NCI-H2081 (cell line): ENCODE results near the gene ALDOA.

ENCODE experiments used
- DNase-seq, 2 experiments: peaks; one replicate each; lab custom pipeline; 2025; lab: John Stamatoyannopoulos, UW

The ALDOA gene

DNA sequence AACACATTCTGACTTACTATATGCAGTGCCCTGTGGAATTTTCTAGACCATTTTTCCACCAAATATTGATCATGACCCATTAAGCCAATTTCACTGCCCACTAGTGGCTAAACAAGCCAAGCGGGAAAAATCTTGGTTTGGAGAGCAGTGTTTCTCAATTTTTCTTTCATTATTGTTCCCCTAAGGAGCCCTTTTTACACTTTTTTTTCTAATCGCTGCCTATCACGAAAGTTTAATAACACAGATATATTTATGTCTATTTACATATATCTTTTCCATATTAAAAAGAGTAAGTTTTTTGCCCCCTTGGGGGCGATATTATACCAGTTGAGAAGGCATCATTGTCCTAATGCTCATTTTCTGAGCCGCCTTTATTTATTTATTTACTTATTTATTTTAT, 23.7 kb upstream of the ALDOA start:
- DNase-seq = peak in 1 of 2 experiments; percentile 14

GRCh38 chr16:30046178-30046577, 19.4 kb upstream of the ALDOA start:
- no peak for DNase-seq

GRCh38 chr16:30046588-30046987, 19.0 kb upstream of the ALDOA start:
- no peak for DNase-seq

- DNase-seq = no peak
These were observed 15.7 kb upstream of the ALDOA start for GRCh38 chr16:30049871-30050270.

DNA sequence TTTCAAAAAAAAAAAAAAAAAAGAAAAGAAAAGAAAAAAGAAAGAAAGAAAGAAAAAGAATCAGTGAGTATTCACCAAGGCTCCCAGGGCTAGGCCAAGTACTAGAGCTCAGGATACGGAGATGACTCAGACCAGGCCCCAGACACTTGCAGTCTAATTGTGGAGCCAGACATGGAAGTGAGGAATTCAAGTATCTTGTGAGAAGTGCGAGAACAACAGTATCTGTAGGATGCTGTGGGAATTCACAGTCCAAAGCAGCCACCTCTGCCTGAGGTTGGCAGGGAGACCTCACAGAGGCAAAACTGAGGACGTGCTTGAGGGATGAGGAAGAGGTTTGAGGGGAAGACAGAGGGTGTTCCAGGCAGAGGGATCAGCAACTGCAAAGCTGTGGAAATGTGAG, 14.0 kb upstream of the ALDOA start:
- DNase-seq = no peak

DNA sequence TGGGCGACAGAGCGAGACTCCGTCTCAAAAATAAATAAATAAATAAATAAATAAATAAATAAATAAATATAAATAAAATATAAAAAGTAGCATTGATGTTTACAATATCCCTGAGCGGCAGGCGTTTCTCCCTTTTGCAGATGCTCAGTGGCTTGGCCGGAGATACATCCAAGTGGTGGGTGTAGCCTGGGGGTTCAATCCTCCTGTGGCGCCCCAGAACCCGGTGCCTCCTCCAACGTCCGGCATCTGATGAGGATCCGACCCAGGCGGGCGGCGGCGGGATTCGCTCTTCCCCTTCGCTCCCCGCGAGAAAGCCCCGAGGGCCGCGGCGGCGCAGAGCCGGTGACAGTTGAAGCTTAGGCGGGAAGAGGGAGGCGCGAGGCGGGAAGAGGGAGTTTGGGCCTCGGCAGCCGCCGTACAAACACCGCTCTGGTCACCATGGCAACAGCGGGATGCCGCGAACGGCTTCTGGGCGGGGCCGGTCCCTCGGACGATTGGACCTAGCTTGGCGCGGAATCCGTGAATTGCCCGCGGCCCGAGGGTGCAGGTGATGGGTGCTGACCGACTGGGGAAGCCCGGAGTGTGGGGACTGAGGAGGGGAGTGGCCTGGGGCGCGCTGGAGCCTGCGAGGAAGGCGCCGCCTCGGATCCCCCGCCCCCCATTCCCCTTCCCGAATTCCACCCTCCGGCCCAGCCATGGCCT, 12.7 kb upstream of the ALDOA start:
- peak; percentile 77 to 87 for DNase-seq

DNA sequence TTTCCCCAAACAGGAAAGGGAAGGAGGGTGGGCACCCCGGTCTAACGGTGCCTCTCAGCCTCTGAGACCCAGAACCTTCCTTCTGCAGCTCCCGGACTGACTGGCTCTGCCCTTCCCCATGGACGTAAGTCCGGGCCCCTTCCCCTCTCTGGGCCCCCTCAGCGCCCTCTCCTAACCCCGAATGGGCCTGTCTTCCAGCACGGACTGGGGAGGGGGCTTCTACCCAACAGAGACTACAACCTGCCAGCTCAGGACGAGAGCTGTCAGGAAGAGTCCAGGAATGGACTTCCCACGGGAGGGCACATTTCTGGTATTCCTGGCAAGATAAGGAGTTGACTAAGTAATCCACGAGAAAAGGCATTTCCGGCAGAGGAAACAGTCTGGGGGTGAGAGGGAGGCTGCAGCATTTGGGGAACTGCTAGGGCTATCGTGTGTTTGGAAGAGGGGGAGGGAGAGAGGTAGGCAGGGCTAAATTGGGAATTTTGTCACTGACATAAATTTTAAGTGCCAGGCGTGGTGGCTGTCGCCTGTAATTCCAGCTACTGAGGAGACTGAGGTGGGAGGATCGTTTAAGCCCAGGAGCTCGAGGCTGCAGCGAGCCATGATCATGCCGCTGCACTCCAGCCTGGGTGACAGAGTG, 12.1 kb upstream of the ALDOA start:
- peak in 1 of 2 experiments; percentile 12 for DNase-seq

- DNase-seq = no peak
These were observed 11.1 kb upstream of the ALDOA start for GRCh38 chr16:30054451-30054850.

DNA sequence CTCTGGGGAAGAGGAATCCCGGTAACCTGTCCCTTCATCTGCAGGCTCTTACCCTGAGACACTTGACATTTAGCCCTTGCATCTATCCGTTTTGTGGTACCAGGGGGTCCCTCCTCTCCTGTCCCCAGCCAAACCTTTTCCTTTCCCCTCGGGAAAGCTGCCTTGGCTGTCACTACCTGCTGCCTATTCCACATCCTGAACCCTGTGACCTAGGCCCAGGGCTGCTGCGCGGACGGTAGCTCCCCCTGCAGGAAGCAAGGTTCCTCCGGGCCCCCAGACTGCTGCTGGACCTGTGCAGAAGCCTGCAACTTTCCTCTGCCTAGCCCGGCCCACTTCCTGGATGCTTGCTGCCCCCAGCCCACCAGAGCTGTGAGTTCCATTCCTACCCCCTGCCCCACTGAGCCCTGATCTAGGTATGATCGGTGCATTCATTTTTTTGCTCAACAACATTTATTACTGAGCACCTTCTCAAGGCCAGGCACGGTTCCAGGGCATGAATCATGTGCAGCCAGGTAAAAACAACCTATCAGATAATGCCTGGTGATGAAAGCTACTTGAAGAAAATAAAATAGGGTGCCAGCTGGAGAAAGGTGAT, 10.5 kb upstream of the ALDOA start:
- no peak for DNase-seq

DNA sequence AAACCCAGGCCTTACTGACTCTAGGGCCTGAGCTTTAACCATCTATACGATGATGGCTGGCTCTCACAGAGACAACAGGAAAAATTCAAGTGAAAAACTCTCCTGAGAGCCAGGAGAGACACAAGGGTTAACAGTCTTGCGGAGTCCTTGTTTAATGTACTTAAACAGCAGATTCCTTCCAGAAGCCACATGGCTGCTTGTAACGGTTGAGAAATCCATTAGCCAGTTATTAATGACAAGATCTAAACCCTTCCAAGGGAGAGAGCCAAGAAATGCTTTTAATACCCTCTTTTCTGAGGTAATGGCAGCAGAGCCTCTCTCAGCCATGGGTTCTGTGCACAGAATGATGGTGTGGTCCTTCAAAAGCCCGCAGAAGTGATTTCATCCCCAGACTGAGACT, 5.2 kb upstream of the ALDOA start:
- DNase-seq = no peak

DNA sequence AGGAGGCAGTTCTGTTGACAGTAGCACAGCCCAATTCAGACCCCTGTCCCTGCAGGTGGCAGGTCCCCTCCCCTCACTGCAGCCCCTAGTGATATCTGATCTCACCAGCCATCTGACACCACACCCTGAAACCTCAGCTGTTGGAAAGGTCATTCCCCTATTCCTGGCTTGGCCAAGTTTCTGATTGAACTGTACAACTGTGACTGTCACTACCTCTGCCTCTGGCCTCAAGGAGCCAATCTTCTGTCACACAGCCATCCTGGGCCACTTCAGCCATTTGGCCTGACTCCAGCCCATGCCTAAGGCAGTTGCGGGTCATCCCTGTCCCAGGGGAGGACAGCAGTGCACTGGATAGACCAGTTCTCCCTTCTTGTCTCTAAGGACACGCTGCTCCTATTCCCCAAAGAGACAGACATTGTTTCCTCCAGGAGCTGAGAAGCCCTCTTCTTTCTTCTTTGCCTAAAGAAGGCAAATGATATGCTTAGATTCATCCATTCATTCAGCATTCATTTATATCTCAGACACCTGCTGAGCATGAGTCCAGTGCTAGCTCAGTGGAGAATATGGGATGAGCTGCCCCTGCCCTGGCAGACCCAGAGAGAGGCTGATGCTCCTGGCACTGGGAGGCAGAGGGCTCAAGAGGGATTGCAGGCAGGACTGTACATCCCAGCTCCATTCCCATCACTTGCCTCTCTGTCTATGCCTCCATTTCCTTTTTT, 4.6 kb upstream of the ALDOA start:
- no peak for DNase-seq

- no peak for DNase-seq
These were observed 2.2 kb upstream of the ALDOA start for GRCh38 chr16:30063278-30063892.

- peak; percentile 52 to 77 for DNase-seq
These were observed 1.4 kb upstream of the ALDOA start for GRCh38 chr16:30063893-30064728.

GRCh38 chr16:30064729-30065101, 845 bp upstream of the ALDOA start:
- DNase-seq = no peak

GRCh38 chr16:30065943-30066760, 592 bp downstream of the ALDOA start:
- DNase-seq = no peak

DNA sequence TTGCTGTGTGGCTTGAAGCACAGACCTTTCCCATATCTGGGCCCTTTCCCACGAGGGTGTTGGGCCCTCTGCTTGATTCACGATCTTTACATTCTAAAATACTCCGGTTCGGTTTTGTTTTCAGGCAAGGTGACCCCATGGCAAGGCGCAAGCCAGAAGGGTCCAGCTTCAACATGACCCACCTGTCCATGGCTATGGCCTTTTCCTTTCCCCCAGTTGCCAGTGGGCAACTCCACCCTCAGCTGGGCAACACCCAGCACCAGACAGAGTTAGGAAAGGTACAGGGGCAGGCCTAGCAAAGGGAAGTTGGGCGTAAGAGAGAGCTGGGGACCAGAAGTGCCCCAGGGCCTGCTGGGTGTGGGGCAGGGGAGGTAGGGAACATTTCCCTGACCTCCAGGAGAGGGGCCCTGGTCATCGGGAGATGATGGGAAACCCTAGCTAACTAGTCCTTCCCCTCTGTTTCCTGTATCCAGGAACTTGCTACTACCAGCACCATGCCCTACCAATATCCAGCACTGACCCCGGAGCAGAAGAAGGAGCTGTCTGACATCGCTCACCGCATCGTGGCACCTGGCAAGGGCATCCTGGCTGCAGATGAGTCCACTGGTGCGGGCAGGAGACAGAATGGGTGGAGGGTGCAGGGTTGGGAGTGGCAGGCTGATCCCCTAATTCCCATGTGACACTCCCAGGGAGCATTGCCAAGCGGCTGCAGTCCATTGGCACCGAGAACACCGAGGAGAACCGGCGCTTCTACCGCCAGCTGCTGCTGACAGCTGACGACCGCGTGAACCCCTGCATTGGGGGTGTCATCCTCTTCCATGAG, 1.4 kb downstream of the ALDOA start:
- DNase-seq = no peak

DNA sequence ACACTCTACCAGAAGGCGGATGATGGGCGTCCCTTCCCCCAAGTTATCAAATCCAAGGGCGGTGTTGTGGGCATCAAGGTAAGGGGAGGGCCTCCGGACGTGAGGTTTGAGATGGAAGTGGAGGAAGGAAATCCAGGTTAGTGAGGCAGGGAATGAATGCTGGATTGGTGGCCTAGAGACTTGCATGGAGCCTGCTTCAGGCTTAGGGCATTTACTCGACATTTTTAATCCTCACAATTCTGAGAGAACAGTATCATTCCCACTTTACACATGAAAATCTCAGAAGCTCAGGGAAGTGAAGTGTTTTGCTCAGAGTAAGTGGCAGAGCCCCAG, 2.0 kb downstream of the ALDOA start:
- no peak for DNase-seq

GRCh38 chr16:30068333-30068732, 2.8 kb downstream of the ALDOA start:
- DNase-seq = no peak

GRCh38 chr16:30068750-30069610, 3.4 kb downstream of the ALDOA start:
- DNase-seq = no peak
